LNCAP (cell line): Measurements from ENCODE around the gene ZC3HAV1.

Source experiments
- CTCF ChIP-seq: fragments of 450-650 bp; IDR thresholded peaks from 2 replicates; pipeline ENCODE4 v1.5.1; 2017; ENCODE audit warnings: mild to moderate bottlenecking

Gene ZC3HAV1

GRCh38 chr7:139060695-139061237 lies 48.8 kb downstream of the ZC3HAV1 start:
- no peak for TF ChIP-seq CTCF

- TF ChIP-seq CTCF, result no peak
Observed at GRCh38 chr7:139059905-139060304, 49.6 kb downstream of the ZC3HAV1 start.

GRCh38 chr7:139058943-139059342 lies 50.6 kb downstream of the ZC3HAV1 start:
- no peak for TF ChIP-seq CTCF

- TF ChIP-seq CTCF, result no peak
Observed at GRCh38 chr7:139055674-139056073, 53.8 kb downstream of the ZC3HAV1 start.

GRCh38 chr7:139054101-139054500 lies 55.4 kb downstream of the ZC3HAV1 start:
- no peak for TF ChIP-seq CTCF

- no peak for TF ChIP-seq CTCF
Observed at GRCh38 chr7:139051655-139052054, 57.9 kb downstream of the ZC3HAV1 start.

- TF ChIP-seq CTCF, result no peak
Observed at GRCh38 chr7:139049936-139050335, 59.6 kb downstream of the ZC3HAV1 start.

- TF ChIP-seq CTCF, result no peak
Observed at GRCh38 chr7:139049111-139049510, 60.4 kb downstream of the ZC3HAV1 start.
